DMS153 treated with DMSO at 0.1 percent for 48 hours (cell line): ENCODE results near the gene NOS3.

Experiments
- DNase-seq: peaks from one replicate; lab custom pipeline; 2025; ENCODE audit not compliant: unreplicated experiment; lab: John Stamatoyannopoulos, UW

The NOS3 gene

DNA sequence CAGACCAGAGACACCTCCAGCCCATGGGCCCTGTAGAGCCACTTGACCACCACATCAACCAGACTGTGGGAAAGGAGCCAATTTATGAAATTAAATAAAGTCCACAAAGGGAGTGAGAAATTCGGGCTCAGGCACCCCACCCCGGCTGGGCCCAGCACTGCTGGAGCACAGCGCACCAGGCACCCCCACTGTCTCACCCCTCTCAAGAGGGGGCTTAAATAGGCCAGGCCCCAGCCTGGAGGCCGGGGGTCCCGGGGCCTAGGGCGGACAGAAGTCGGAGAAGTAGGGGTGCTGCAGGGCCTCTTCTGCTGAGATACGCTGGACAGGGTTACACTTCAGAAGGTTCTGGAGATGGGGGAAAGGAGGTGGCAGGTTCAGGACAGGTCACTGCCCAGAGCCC lies 62.9 kb downstream of the NOS3 start:
- DNase-seq = no peak

- no peak for DNase-seq
These were observed 65.5 kb downstream of the NOS3 start for GRCh38 chr7:151056283-151056665.

DNA sequence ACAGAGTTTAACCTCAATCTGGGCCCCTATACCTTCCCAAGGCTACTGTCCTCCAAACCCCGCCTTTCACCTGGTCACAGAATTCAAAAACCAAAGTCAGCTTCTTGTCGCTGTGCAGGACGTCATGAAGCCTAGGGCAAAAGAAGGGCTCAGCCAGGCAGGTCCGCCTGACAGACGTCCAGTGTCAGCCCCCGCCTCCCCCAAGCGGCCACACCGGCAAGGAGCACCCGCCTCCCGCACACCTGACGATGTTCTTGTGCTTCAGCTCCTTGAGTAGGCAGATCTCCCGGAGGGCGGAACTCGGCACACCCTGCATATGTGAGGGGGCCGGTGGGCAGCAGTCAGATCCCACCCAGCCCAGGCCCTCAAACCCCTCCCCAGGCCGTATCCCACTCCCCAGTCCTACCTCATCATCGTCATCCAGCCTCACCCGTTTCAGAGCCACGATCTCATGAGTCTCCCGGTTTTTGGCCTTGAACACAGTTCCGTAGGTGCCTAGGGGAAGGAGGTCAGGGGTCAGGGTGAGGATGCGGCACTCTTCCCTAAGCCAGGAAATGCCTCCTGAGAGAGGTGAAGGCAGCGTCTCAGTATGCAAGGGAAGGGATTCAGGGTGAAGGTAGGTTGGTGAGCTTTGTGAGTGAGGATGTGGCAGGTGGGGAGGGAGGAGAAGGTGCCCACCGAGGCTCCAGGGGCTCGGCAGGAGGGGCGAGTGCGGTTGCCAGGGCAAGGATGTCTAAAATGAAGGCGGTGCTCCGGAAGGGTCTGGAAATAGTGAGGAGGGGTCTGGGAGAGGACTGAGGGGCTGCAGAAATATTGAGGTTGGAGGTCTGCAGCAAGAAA lies 66.1 kb downstream of the NOS3 start:
- DNase-seq = no peak

- no peak for DNase-seq
These were observed 66.7 kb downstream of the NOS3 start, which contains the start of gene CDK5 for GRCh38 chr7:151057506-151057988. Gene CDK5, minus strand, starts transcription at chr7:151057897. Its CDS starts 49 bp downstream, at chr7:151057848.

- peak; percentile 98 for DNase-seq
These were observed 67.4 kb downstream of the NOS3 start for GRCh38 chr7:151057989-151058780.

DNA sequence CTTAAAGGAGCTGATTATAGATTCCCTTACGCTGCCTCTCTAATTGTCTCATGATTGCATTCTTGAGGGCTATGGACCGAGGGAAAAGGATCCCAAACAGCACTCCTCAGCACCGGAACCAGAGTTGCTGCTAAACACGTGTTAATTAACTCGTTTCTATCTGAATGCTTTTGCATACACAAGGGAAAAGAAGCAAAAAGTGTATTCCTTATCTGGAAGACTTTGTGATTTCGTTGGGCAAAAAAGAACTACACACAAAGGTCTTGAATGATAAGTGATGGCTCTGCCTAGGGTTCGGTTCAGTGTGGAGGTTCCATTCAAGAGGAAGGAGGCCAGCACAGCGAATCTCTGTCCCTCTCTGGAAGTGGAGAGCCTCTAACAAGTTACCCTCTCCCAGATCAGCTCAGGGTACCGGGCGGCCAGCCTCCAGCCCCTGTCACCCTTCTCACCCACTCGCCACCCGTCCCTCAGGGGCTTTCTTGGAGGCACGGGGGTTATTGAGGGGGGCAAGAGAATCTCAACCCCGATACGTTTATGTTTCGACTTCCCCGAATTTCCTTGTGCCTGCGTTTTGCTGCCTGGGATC lies 68.1 kb downstream of the NOS3 start:
- DNase-seq = no peak

DNA sequence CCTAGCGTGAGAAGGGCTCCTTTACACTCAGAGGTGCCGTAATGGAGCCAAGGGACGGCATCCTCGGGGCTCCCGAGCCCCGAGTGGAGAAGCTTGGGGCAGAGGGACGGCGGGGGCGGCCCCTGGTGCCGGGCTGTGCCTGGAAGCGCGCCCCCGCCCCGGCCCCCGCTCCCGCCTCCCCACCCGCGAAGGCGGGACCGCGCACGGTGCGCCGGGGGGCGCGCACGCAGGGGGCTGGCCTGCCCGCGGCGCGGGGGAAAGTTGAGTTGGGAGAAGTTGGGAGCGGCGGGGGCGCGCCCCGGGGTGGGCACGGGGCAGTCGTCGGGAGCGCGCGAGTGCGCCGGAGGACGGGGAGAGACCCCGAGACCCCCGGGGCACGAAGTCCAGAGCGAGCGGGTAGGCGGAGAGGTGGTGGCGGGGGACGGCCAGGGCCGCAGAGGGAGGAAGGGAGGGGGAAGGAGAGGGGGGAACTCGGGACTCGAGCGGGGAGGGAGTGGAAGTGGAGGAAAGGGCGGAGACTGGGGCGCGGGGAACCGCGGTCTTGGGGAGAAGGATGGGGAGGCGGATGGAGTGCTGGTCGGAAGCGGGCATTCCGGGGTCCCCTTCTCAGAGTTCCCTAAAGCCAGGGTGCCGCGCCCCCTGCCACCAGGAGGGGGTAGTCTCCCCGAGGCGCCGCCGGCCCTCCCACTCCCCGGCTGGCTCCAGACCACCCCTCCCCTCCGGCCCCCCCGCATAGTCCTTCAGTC lies 68.7 kb downstream of the NOS3 start, which contains the start of gene SLC4A2:
SLC4A2 (plus strand) TSS at position 223 of the 746 bp plus-strand sequence. CDS start 2,399 bp downstream, outside the sequence.
- DNase-seq = peak; percentile 50

DNA sequence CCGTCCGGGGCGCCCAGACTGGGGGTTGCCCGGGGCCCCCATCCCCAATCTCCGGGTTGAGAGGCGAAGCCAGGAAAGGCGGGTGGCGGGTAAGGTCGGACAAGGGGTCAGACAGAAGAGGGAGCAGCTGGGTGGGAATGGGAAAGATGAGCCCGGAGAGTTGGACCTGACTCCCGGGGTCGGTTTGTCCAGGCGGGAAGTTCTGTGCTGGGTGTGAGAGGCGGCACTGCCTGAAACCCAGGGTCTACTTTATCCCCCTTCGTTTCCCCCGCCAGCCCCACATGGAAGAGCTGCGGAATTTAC lies 69.2 kb downstream of the NOS3 start:
- no peak for DNase-seq

DNA sequence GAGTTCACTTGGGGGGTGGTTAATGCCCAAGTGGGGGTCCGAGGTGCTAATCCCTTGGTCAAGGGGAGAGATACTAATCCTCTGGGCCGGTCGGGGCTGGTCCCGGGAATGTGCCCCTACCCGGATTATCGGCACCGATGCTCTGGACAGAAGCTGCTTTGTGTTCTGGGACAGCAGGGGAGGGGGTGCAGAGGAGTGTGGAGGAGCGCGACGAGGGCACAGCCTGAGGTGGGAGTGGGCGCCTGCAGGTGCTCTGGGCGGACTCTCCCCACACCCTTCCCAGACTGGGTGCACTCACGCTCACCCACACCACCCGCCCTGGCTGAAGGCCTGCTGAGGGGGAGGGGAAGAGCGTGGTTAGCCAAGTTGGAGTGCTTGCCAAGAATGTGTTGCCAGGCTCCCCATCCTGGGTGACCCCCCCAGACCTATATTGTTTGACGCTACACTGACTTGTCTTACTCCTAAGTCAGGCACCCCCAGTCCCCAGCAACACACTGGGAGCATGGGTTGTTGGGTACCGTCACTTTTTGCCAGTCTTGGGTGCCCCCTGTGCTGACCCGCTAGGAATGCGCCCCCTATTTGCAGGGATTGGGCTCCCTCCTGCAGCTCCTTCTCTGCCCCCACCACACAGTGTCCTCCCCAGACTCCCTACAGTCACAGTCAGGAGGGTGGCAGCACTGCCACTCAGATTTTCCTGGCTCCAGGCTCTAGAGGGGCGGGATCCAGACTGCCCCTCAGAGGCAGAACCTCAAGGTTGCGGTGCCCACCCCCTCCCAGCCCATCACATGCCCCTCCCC lies 69.8 kb downstream of the NOS3 start:
- no peak for DNase-seq

DNA sequence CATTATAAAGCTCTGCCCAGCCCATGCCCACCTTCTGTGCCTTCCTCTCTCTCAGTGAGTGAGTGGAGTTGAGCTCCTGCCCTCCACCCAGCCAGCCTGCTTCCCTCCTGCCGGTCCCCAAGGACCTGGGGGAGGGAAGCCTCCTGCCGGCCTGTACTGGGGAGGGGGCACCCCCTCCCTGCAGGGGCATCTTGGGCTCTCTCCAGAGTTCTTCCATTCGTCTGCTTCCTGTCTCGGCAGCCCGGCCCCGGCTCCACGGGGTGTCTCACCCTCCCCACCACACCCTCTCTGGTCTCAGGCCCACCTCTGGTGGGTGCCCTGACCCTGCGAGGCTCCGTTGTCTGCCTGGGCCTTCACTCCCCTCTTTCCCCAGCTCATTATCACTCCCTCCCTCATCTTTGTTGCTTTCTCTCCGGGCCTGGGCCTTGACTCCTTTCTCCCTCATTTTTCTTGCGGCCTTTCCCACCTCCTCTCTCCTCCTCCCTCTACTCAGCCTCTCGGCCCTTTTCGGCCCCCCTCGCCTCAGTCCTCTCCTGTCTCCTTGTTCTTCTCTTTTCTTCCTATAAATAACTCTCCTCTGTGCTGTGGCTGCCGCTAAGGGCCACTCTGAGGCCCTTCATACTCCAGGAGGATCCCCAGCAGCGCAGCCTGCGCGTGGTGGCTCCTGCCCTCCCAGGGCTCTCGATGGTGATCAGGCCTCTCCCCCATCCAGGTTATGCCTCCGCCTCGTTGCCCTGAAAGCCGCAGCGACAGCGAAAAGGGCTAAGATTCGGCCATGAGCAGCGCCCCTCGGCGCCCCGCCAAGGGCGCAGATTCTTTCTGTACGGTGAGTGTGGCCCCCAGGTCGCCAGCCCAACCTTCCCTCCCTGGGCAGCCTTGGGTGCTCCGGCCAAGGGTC lies 70.6 kb downstream of the NOS3 start:
- DNase-seq = no peak

DNA sequence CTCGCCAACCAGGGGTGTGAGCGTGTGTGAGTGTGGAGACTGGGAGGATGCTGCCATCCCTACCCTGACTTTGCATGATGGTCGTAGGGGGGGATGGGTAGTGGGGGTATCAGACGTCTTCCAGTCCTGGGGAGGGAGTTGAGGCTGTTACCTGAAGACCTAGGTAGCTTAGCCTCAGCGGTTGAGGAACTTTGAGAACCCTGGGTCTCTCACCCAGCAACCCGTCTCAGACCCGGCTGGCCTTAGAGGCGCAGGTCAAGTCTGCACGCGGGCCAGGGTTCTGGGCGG lies 71.2 kb downstream of the NOS3 start:
- DNase-seq = no peak

DNA sequence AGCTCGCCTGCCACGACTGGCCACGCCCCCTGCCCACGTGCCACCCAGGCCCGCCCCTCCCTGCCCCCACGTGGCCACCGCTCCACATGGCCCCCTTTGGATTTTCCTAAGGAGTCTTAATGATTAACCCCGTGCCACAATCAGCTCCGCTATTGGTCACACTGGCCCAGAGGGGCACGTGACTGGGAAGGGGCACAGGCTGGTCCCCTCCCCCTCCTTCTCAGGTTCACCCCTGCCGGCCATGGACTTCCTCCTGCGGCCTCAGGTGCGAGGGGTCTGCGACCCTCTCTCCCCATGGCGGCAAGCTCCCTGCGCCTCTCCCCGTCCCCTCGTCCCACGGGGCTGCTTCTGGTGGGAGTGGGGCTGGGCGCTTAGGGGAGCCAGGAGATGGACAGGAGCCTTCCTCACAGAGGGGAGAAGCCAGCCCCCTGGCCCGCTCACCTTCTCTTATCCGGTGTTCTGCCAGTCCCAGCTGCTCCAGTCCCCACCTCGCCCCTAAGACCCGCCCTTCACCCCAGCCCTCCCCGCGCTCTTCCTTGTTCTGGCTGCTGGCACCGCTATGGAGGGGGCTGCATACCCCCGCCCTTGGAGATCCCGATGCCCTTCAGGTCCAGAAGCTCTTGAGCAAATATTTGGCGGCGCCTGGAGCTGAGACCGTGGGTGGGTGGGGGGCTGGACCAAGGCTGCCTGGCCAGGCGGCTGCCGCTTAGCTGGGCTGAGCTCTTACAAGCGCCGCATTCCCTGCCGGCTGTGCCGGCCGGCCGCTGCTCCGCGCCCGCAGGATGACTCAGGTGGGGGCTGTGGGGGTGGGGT lies 71.8 kb downstream of the NOS3 start:
- DNase-seq = no peak

DNA sequence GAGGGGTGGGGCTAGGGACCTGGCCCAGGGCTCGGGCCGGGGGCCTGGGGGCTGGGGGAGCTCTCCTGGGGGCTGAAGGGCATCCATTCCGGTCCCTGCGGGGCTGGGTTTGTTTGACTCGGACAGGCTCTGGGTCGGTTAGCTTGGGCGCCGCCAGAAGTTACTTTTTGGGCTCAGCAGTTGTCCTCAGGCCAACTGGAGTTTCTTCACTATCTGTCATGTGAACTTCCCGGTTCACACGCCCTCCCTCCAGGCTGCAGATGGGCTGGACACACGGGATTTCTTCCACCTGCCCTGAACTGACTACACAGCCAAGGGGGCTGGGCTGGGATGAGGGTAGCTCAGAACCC lies 72.4 kb downstream of the NOS3 start:
- DNase-seq = no peak
